Erythroblast (primary cell): ENCODE results near the gene LIN37.

Source experiments
- GATA1 ChIP-seq: IDR thresholded peaks from 2 replicates; pipeline ENCODE4 v1.6.1; 2011; ENCODE audit warnings: low read depth, mild to moderate bottlenecking, control low read depth, low read length, moderate library complexity
- POLR2A ChIP-seq: IDR thresholded peaks from 2 replicates; pipeline ENCODE4 v1.6.1; 2011; ENCODE audit warnings: mild to moderate bottlenecking, low read length

DNA sequence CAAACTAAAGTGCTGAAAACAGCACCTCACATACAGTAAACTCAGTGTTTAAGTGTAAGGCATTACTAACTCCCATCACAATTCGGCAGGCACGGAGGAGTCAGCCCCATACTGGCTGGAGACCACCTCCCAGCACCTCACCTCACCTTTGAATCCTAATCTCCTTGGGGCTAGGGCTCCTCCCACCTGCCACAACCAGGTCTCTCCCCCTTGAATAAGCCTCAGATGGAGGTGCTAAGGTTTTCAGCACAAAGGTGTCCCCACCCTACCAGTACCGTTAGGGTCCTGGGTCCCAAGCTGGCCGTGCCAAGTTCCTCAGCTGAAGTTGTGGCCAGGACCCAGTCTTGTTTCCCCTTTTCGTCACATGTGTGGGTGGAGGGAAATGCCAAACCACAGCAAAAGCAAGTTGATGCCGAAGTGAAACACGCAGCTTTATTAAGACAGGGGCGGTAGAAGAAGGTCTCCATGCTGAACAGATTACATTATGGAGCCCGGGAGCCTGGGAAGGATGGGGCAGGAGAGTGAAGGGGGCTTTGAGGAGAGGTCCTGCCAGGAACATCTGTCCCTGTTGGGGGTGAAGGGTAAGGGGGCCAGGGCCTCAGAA is 6.2 kb upstream of the LIN37 start, which contains the start of gene IGFLR1:
- TF ChIP-seq POLR2A: no peak
- TF ChIP-seq GATA1: no peak
